Astrocyte of the cerebellum (primary cell): ENCODE results near the gene ZNF511.

ENCODE experiments used
- DNase-seq: peaks from one replicate; pipeline ENCODE4 v3.0.0-alpha.2; 2011; ENCODE audit warnings: low read depth
- H3K4me3 ChIP-seq: 2 replicates; pipeline ENCODE4 v1.5.1; 2011; ENCODE audit warnings: mild to moderate bottlenecking, low read depth, low read length, moderate library complexity
- in situ Hi-C: cut with HindIII; loops from 2 replicates; pipeline ENCODE4 v1.10.0; 2017; ENCODE audit warnings: low sequenced_read_pairs
- TF ChIP-seq, protein P1 (sequence below): IDR thresholded peaks from 2 replicates; pipeline ENCODE4 v1.5.1; 2012; ENCODE audit warnings: low read length, low read depth, moderate library complexity, mild to moderate bottlenecking; ENCODE audit errors: missing control alignments

The ZNF511 gene

GRCh38 chr10:133349577-133350011 is 40.9 kb downstream of the ZNF511 start:
- TF ChIP-seq, protein P1, sequence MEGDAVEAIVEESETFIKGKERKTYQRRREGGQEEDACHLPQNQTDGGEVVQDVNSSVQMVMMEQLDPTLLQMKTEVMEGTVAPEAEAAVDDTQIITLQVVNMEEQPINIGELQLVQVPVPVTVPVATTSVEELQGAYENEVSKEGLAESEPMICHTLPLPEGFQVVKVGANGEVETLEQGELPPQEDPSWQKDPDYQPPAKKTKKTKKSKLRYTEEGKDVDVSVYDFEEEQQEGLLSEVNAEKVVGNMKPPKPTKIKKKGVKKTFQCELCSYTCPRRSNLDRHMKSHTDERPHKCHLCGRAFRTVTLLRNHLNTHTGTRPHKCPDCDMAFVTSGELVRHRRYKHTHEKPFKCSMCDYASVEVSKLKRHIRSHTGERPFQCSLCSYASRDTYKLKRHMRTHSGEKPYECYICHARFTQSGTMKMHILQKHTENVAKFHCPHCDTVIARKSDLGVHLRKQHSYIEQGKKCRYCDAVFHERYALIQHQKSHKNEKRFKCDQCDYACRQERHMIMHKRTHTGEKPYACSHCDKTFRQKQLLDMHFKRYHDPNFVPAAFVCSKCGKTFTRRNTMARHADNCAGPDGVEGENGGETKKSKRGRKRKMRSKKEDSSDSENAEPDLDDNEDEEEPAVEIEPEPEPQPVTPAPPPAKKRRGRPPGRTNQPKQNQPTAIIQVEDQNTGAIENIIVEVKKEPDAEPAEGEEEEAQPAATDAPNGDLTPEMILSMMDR: no peak
- in situ Hi-C loops: no loop called here
- DNase-seq: no peak
- no peak overlapping the region for H3K4me3 ChIP-seq

DNA sequence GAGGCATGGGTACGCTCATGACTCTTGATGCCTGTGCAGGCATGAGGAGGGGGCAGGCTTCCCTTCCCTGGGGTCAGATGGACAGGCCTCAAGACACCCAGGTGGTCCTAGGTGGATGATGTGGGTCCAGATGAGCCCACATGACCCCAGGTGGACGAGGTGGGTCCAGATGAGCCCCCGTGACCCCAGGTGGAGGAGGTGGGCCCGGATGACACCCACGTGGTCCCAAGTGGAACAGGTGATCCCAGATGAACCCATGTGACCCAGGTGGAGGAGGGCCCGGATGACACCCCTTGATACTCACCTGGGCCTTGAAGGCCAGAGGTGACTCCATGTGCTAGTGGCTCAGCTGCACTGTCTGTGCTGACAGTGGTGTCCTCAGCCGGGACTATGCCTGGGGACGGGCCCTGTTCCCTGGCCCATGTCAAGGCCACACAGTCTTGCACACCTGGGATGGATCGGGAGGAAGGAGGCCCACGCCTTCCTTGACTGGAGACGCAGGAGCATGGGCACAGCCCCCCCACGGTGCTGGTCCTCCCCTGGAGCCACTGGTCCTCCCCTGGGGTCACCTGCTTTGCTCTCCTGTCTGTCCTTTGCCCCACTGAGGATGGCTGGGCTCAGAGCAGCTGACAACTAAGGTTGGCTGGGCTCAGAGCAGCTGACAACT is 41.7 kb downstream of the ZNF511 start:
- no peak overlapping the region for H3K4me3 ChIP-seq
- TF ChIP-seq, protein P1: no peak
- DNase-seq: no peak
- in situ Hi-C loops: no loop called here

- DNase-seq: no peak
- TF ChIP-seq, protein P1: no peak
- H3K4me3 ChIP-seq: no peak overlapping the region
- in situ Hi-C loops: no loop called here
Measured at GRCh38 chr10:133350950-133351329, 42.2 kb downstream of the ZNF511 start.

DNA sequence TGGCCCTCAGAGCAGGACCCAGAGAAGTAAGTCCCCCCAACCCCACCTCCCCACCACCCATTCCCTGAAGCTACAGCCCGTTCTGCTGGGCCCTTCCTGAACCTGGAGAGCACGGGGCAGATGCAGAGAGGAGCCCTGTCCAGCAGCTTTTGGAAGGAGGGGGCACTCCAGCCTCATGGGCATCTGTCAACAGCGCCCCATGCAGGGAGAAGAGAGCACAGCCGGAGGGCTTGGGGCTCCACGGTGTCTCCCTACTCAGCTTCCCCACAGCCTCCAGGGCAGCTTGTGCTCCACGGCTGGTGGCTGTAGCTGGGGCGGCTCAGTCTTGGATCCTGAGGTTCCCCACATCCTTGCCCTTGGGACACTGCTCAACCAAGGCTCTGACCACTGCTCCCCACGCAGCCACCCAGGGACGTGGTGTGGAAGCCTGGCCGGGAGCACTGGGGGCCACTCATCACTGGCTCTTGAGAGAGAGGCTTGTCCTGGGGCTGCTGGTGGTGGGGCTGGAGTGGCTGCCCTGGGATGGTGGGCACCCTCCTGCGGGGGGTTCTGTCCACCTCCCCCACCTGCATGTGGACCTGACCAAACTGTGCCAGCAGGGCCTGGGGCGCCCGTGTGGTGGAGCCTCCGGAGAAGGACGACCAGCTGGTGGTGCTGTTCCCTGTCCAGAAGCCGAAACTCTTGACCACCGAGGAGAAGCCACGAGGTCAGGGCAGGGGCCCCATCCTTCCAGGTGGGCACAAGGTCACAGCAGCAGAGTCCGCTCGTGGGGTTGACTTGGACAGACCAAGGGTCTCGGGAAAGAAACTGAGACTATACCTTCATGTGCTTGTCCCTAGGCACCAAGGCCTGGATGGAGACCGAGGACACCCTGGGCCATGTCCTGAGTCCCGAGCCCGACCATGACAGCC is 42.9 kb downstream of the ZNF511 start:
- in situ Hi-C loops: no loop called here
- no peak overlapping the region for H3K4me3 ChIP-seq
- TF ChIP-seq, protein P1: no peak
- no peak for DNase-seq

- TF ChIP-seq, protein P1: no peak
- DNase-seq: no peak
- no peak overlapping the region for H3K4me3 ChIP-seq
- in situ Hi-C loops: no loop called here
Measured at GRCh38 chr10:133353202-133353959, 44.7 kb downstream of the ZNF511 start.

DNA sequence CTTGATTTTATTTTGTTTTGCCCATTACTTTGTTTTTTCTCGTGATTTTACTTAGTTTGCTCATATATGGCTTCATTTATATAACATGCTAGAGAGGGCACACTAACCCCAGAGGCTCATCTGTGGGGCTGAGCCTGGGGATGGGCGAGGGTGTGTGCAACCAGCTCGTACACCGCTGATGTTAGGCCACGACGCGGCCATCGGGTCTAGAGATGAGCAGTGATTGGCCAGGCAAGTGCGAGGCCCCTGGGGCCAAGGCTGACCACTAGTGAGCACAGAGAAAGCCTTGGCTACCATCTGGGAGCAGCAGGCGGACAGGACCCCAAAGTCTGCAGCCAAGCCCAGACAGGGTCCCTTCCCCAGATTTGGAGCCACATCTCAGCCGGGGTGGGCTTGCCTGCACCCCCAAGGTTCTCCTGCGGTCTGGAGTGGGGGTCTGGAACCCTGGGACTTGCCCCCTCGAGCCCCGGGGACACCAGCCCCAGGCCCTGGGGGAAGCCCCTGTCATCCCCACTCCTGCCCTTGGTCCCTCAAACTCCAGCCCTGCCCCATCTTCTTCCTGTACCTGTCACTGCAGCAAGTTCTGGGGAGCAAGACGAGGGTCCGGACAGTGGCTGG is 45.4 kb downstream of the ZNF511 start:
- TF ChIP-seq, protein P1: no peak
- in situ Hi-C loops: no loop called here
- no peak for DNase-seq
- no peak overlapping the region for H3K4me3 ChIP-seq
